ENCODE results near the gene ZNF790.
A peak's percentile ranks its signal among the peaks of the same experiment; 100 is the strongest.
"Not testable (repeated sequence)": the region's sequence is repeated elsewhere in the genome, so short reads cannot be mapped to it uniquely, and the experiment has no call there.

ZNF790 gene

DNA sequence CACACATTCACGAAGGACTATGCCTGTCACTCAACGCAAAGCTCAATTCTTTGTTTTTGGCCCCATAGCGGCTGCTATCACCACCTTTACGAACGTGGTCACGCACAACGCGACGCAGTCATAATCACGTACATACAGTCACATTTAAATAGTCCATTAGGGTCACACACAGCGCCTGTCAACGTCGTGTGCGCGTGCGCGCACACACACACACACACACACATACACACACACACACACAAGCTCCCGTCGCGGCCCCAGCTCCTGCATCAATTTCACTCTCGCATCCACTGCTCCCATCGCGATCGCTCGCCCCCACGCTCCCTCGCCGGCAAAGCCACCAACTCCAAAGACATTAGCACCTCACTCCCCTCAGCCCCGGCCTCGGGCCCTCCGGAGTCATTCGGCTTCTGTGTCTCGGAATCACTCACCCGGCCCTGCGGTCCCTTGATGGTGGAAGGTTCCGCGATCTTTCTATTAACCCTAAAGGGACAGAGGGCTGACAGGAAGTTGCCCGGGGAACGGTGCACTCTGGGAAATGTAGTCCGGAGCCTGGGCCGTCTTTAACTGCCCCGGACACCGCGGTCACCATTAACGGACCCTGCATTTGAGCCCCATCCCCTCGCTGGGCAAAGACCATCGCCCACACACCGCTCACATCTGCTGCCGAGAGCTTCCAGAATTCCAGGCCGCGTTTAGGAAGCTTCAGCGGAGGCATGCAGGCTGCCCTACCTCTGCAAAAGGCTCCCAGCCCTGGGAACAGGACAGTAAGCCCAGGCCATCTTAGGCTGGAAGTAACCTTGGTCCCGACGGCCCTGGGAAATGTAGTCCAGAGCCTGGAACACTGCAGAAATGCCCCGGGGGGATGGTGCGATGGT lies at the start of gene ZNF790:
ZNF790 (minus strand) TSS at position 482 of the 878 bp plus-strand sequence. CDS start 12,768 bp downstream, outside the sequence.
- DNase-seq (ENCODE audit: low read depth) = peak; percentile 66

DNA sequence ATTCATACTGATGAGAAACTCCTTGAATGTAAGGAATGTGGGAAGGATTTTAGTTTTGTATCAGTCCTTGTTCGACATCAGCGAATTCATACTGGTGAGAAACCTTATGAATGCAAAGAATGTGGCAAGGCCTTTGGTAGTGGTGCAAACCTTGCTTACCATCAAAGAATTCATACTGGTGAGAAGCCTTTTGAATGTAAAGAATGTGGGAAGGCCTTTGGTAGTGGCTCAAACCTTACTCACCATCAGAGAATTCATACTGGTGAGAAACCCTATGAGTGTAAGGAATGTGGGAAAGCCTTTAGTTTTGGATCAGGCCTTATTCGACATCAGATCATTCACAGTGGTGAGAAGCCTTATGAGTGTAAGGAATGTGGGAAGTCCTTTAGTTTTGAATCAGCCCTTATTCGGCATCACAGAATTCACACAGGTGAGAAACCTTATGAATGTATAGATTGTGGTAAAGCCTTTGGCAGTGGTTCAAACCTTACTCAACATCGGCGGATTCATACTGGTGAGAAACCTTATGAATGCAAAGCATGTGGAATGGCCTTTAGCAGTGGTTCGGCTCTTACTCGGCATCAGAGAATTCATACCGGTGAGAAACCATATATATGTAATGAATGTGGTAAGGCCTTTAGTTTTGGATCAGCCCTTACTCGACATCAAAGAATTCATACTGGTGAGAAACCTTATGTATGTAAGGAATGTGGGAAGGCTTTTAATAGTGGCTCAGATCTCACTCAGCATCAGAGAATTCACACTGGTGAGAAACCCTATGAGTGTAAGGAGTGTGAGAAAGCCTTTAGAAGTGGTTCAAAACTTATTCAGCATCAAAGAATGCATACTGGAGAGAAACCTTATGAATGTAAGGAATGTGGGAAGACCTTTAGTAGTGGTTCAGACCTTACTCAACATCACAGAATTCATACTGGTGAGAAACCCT lies 39.1 kb upstream of the ZNF790 start:
- no peak for DNase-seq (ENCODE audit: low read depth)

DNA sequence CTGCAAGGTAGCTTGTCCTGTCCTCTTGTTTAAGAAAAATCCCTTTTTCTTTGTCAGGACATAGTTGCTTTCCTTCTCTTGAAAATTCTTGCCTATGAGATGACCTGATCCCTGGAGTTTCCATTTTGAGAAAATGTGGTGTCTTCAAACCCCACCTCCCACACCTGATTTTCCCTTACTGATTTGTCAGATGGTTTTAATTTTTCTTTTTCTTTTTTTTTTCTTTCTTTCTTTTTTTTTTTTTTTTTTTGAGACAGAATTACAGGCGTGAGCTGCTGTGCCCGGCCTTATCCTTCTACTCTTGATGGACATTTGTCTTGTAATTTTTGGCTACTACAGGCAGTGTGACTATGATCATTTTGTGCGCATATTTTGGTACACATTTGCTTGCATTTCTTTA lies 13.7 kb upstream of the ZNF790 start:
- DNase-seq (ENCODE audit: low read depth) = no peak

DNA sequence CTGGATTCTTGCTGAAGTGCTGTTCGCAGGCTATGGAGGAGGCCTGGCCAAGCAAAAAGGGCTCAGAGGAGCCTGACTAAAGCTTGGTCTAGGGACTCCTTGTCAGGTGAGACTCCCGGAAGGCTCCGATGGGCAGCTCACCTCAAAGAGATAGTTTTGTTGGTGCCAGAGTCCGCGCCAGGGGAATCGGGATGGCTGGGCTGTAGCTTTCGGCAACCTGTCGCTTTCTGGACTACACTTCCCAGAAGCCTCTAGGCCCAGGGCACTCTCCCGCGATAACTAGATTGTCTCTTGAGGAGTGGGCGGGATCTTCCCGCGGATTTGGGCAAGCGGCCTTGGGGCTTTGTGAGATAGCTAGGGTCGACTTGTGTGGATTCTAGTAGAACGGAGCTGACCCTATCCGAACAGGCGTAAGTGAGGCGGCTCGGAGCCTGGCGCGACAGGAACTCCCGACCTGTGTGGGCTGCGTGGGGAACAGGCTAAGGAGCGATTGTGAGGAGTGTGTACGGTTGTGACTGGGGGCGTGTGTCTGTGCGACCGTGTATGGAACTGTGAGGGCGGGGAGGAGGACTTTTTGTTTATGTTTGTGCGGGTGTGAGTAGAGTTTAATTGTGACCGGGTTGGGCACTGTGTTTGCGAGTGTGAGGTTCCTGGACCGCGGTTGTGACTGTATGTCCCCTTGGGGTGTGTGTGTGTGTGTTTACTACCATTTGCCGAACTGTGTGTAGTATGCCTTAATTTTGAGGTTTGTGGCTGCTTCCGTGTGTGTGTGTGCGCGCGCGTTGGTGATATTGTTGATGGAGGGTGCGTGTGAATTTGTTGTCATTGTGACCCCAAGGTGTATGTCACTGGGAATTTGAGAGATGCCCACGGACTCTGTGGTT lies 12.6 kb upstream of the ZNF790 start, which contains the start of gene ZNF345:
ZNF345 (plus strand) TSS at position 318 of the 884 bp plus-strand sequence. CDS start 25,955 bp downstream, outside the sequence.
- DNase-seq (ENCODE audit: low read depth) = peak; percentile 84

DNA sequence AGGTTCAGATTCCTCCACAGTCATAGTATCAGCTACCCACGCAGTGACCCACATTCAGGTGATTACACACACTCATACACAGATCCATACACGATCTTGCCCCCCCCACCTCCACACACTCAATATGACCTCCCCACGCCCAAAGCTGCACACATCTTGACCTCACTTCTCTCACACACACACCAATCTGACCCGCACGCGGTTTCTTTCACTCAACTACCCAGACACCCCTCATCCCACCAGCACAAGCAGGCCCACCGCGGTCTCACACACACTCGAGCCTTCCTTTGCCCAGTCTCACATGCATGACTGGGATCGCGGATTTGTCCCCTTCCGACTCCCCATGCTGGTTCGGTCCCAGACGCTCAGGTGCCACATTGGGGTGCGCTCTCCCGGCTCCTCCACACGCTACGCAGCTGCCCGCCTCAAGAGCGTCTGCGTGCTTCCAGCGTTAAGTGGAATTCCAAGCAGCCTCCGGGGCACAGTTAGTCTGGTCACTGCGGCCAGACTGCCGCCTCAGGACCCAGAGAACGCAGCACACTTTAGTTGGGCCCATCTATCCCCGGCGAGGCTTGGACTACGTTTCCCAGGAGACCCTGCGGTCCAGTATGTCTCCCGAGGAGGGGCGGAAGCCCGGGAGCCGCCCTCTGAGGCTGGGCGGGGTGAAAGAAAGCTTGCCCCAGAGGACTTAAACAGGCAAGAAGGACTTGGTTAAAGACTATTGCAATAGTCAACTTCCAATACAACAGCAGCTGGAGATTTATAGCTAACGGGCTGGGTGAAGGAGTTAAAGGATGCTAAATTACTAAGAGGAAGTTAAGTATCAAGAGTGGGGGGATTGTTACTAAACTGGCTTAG lies 11.7 kb upstream of the ZNF790 start:
- peak; percentile 73 for DNase-seq (ENCODE audit: low read depth)

DNA sequence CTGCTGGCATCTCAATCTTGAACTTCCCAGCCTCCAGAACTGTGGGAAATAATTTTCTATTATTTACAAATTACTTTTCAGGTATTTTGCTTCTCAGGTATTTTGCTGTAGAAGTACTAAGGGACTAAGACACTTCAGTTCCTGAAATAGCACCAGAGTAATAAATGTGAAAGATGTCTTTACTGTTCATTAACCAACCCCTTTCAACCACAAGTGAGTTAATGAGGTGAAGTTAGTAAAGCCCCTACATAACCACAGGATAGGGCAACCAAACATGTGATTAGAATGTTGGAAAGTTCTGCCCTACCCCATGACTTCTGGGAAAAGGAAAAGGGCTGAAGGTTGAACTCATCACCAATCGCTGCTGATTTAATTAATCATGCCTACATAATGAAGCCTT lies 9.8 kb upstream of the ZNF790 start:
- DNase-seq (ENCODE audit: low read depth) = no peak

DNA sequence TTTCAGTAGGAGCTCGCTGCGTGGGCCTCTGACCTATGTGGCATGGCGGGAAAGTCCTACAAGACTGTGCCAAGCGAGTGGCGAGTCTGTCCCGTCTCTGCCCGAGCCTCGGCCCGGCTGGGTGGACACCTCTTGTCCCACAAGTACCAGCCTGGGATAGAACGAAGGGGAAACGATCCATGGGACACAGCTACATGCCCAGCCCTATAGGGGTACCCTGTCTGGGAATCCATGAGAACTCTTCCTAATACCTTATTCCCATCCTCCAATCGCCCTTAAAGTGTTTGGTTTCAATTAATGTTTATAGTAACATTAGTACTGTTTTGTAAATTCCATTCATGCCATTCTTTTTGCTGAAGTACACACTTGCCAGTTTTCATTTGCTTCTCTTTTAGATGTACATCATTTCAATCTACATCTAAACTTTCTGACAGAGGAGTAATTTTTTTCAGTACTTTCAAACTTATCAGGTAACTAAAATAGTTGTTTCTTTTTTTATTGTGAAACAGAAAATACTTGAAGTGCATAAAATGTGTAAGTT lies 667 bp upstream of the ZNF790 start:
- no peak for DNase-seq (ENCODE audit: low read depth)

DNA sequence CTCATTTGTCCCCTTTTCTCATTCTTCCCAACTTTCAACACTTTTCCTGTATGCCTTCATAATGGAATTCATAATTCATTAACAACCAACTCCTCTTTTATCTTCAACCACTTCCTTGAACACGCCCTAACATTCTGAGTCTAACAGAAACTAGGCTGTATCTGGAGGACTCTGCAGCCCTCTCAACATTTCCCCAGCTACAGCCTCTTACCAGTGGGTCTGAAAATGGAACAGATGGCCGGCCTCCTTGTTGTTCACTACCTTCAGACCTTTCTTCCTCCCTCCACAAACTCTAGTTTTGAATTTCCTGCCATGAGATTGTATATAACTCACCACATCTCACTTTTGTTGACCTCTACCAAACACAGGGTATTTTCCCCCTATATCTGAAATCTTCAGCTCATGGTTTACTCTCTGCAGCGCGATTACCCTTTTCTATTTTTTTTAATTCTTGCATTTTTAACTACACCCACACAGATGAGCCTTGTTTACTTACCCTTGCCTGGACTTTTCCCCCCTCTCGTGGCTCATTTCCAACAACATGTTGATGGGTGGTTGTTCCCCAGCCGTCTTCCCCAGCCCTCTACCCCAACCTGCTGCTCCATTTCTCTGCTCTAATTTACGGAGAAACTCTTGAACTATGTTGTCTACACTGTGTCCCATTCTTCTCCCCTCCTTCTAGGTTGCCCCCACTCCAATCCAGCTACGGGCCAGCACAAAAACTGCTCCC lies 846 bp downstream of the ZNF790 start:
- no peak for DNase-seq (ENCODE audit: low read depth)

DNA sequence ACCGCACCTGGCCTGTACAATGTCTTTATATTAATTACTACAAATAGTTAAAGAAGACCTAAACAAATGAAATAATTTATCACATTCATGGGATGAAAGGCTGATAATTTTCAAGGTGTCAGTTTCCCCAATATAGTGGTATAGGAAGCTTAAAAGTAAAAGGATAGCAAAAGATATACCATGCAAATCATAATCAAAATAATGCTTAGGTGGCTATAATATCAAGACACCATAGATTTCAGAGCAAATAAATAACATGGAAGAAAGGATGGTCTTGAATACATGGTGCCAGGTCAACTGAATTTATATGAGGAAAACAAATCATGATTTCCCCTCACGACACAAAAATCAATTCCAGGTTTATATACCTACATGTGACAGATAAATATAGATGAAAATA lies 4.8 kb downstream of the ZNF790 start:
- no peak for DNase-seq (ENCODE audit: low read depth)

DNA sequence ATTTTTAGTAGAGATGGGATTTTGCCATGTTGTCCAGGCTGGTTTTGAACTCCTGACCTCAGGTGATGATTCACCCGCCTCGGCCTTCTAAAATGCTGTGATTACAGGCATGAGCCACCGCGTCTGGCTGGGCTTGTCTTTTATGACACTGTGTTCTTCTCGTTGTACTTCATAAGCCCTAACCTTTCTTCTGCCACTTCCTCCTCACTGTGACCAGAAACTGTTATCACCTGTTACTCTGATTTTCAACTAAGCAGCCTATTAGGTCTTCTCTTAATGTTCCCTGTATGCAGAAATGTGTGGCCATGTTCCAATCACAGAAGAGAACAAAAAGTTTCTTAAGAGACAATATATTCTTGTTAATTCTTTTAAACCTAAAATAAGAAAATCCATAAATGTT lies 16.4 kb downstream of the ZNF790 start:
- DNase-seq (ENCODE audit: low read depth) = no peak

DNA sequence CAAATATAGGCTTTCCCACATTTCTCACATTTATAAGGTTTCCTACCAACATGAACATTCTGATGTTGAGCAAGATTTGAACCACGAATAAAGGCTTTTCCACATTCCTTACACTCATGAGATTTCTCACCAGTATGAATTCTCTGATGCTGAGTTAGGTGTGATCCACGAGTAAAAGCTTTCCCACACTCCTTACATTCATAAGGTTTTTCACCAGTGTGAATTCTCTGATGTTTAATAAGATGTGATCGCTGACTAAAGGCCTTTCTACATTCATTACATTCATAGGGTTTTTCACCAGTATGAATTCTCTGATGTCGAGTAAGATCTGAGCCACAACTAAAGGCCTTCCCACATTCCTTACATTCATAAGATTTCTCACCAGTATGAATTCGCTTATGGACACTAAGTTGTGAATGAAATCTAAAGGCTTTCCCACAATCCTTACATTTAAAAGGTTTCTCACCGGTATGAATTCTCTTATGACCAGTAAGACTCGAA lies 19.0 kb downstream of the ZNF790 start:
- DNase-seq (ENCODE audit: low read depth) = no peak

DNA sequence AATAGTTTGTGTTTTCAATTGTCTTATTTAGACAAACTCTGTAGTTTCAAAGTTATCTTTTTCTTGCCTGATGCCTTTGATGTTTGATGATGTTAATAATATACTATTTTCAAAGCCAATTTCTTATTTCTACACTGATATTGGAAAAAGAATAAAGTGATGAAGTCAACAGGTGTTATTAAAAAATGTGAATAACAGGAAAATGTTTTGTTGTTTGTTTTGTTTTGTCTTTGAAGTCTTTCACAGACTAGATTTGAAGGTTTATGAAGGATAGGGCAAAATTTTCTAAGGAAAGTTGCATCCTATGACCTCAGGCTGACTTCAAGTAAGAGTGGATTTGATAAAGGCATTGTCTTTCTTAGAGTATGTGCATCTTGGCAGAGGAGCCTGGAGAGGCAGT lies 31.2 kb downstream of the ZNF790 start:
- DNase-seq (ENCODE audit: low read depth) = no peak

DNA sequence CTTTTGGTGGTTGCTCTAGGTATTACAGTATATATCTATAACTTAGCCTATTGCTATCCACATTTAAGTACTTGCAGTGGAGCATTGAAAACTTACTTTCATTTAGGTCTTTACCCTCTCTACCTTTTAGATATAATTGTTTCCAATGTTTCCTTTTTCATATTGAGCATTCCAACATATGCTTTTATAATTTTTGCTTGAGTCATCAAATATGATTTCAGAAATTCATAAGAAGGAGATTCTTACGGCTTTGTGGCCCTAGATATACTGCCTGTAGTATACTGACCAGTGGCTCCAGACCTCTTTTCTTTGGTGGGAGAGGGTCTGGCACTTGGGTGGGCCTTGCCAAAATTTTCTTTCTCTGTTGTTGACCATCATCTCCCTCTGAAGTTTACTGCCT lies 32.8 kb downstream of the ZNF790 start:
- DNase-seq (ENCODE audit: low read depth) = no peak

DNA sequence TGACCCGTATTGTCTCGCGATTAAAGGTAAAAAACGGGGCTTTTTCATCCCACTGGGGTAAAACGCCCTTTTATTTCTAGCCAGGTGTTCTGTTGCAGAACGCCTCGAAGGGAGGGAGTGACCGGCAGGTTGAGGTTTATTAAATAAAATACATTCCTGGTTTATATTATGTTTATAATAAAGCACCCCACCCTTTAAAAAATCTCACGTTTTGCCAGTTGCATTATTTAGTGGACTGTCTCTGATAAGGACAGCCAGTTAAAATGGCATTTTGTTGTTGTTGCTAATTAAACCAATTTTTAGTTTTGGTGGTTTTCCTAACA lies 40.4 kb downstream of the ZNF790 start:
- DNase-seq (ENCODE audit: low read depth) = no peak

DNA sequence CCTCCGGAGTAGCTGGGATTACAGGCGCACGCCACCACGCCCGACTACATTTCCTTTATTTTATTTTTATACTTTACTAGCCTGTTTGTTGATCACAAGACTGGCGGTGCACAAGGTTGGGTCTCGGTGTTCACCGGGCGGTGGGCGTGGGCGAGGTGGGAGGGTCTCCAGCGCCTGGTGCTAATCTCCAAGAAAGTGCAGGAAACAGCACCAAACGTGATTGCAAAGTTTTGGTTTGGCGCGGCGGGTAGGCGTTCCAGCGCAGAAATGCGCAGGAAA lies 41.5 kb downstream of the ZNF790 start:
- no peak for DNase-seq (ENCODE audit: low read depth)

DNA sequence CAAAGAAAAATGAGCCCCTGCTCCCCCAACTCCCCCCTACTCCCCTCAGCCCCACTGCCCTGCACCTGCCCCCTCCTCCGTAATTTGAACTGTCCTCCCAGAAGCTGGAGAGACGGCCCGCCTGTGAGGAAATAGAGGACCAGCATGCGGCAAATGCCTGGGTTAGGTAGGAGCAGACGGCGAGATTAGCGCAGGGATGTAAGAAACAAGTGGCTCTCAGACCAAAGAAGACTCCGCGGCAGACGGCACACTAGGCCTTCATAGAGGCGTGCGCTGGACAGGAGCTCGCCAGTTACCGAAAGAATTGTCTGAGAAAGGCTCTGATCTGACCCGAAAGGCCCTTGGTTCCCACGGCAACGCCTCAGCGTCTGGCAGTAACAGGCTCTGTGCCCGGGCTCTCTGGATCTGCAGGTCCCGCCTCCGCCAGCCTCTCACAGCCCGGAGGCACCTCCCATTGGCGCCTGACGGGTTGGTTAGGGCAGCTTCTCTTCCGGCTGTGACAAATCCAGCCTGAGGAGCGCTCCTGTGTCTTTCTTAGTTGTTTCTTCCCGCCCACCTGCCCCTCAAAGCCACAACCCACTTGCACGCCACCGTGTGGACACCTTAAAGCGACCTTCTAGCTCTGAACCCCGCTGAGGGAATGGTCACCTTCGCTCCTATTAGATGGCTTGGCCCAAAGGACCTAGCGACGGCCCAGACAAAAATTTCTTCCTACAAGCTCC lies 46.6 kb downstream of the ZNF790 start:
- not testable (repeated sequence) for DNase-seq (ENCODE audit: low read depth)

DNA sequence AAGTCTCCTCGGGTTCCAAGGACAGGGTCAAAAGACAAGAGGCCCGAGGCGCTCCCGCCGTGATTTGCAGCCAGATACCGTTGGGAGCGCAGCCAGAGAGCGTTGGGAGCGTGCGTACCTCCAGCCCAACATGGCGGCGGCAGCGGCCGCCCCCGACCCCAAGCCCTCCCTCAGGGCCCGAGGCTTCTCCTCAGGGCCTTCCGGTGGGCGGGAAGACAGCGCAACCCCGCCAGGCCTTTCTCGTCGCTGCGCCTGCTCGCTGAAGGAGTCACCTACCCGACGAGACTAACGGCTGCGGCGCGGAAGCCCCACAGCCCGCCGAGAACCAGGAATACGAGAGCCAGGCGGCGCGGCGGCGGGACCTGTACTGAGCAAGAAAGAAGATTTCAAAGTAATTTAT lies 62.4 kb downstream of the ZNF790 start:
- DNase-seq (ENCODE audit: low read depth) = no peak

DNA sequence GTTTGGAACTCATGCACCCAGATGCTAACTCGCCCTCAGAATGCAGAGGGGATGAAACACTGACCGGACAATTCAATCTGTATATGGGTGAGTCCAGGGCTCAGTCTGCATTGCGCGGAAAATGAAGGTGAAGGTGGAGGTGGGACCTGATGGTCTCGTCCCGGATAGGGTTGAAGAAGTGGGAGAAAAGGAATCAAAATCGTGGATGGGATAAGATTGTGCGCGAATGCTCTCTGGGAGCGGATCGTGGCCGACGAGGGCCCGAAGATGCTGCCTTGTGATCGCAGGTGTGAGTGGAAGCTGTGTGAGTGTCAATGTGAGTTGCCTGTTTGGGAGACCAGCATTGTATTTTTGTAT lies 65.0 kb downstream of the ZNF790 start:
- DNase-seq (ENCODE audit: low read depth) = no peak

Measured in non-pigmented ciliary epithelial cell (primary cell).